HepG2 (cell line): ENCODE data around the gene CD7. TPM values are rescaled to one million over a fixed set of nuclear protein-coding genes. Genes with fewer than 3 reads are reported as not detected.
A peak's percentile ranks its signal among the peaks of the same experiment; 100 is the strongest.

Experiments
- ATRX ChIP-seq: sonication (generic); formaldehyde crosslinking; IDR thresholded peaks from 2 replicates; pipeline ENCODE4 v1.4.0; 2020; ENCODE audit warnings: missing genetic modification reagents, borderline replicate concordance
- BCL6 ChIP-seq: IDR thresholded peaks from 2 replicates; pipeline ENCODE4 v1.6.1; 2016; ENCODE audit warnings: missing genetic modification reagents, missing compliant biosample characterization
- EP300 ChIP-seq, 3 experiments: sonication (generic) in 1 of 3; formaldehyde crosslinking in 1 of 3; IDR thresholded peaks; 2 replicates each; pipeline versions ENCODE4 v1.5.1 to v1.6.1; 2011 to 2020; ENCODE audit warnings: low read depth in 2 of 3, low read length in 2 of 3, borderline replicate concordance in 1 of 3, improper control_type of control experiment in 1 of 3, mild to moderate bottlenecking in 1 of 3, missing genetic modification reagents in 1 of 3, moderate library complexity in 1 of 3
- HNRNPL ChIP-seq: fragments of 200-400 bp; formaldehyde crosslinking; IDR thresholded peaks from 2 replicates; pipeline ENCODE4 v1.6.1; 2017; ENCODE audit warnings: mild to moderate bottlenecking, low read depth, low read length
- KLF6 ChIP-seq: IDR thresholded peaks from 2 replicates; pipeline ENCODE4 v1.8.0; 2016; ENCODE audit warnings: missing biosample characterization, missing genetic modification reagents
- KLF9 ChIP-seq: IDR thresholded peaks from 2 replicates; pipeline ENCODE4 v1.6.1; 2016; ENCODE audit warnings: low read depth
- NR2F6 ChIP-seq, 2 experiments: IDR thresholded peaks; 2 replicates each; pipeline ENCODE4 v1.6.1; 2016; ENCODE audit warnings: antibody characterized with exemption in 1 of 2, mild to moderate bottlenecking in 1 of 2
- RARA ChIP-seq: IDR thresholded peaks from 2 replicates; pipeline ENCODE4 v1.6.1; 2016; ENCODE audit warnings: missing genetic modification reagents, missing compliant biosample characterization
- SP140L ChIP-seq: sonication (generic); formaldehyde crosslinking; IDR thresholded peaks from 2 replicates; pipeline ENCODE4 v1.4.0; 2020; ENCODE audit warnings: missing genetic modification reagents, borderline replicate concordance
- SRSF9 ChIP-seq: fragments of 200-400 bp; formaldehyde crosslinking; IDR thresholded peaks from 2 replicates; pipeline ENCODE4 v1.6.1; 2018; ENCODE audit warnings: borderline replicate concordance, mild to moderate bottlenecking, low read depth, low read length; ENCODE audit not compliant: insufficient read depth, poor library complexity, severe bottlenecking
- ZKSCAN5 ChIP-seq: sonication (generic); formaldehyde crosslinking; IDR thresholded peaks from 2 replicates; pipeline ENCODE4 v1.5.1; 2020; ENCODE audit warnings: mild to moderate bottlenecking, missing genetic modification reagents
- ZNF296 ChIP-seq: sonication (generic); formaldehyde crosslinking; conservative IDR thresholded peaks from 2 replicates; pipeline ENCODE4 v1.5.0; 2020; ENCODE audit warnings: mild to moderate bottlenecking, missing genetic modification reagents
- ZNF430 ChIP-seq: sonication (generic); formaldehyde crosslinking; IDR thresholded peaks from 2 replicates; pipeline ENCODE4 v1.9.0; 2021; ENCODE audit warnings: mild to moderate bottlenecking, missing genetic modification reagents
- ZNF781 ChIP-seq: sonication (generic); formaldehyde crosslinking; IDR thresholded peaks from 2 replicates; pipeline ENCODE4 v1.5.1; 2020; ENCODE audit warnings: borderline replicate concordance, mild to moderate bottlenecking, missing genetic modification reagents; ENCODE audit errors: not compliant biosample characterization
- ZNF788 ChIP-seq: sonication (generic); formaldehyde crosslinking; IDR thresholded peaks from 2 replicates; pipeline ENCODE4 v1.5.0; 2020; ENCODE audit warnings: mild to moderate bottlenecking, missing genetic modification reagents, borderline replicate concordance
- polyA plus RNA-seq, 8 experiments: library from polyadenylated mRNA; depleted of rRNA in 3 of 8; stranded (reverse) in 7 of 8; unstranded in 1 of 8; fragments of >200 nt; fragmentation: Illumina TruSeq in 4 of 8; extraction: Trizol in 4 of 8; gene quantifications; 2 replicates each; pipeline versions ENCODE4 v1.2.1 to v1.2.3, GENCODE V29; 2011 to 2016; ENCODE audit warnings: low read depth in 4 of 8, missing spikeins in 1 of 8, mixed read lengths in 1 of 8; ENCODE audit not compliant: insufficient read depth in 1 of 8
- total RNA-seq, 5 experiments: library from RNA; depleted of rRNA; stranded (reverse); fragments of >200 nt; fragmentation: Illumina TruSeq; extraction: Trizol; gene quantifications; 2 replicates each; pipeline ENCODE4 v1.2.3, GENCODE V29; 2016; ENCODE audit warnings: low read depth in 1 of 5
- TF ChIP-seq, protein P1 (sequence below): sonication (generic); formaldehyde crosslinking; IDR thresholded peaks from 2 replicates; pipeline ENCODE4 v1.4.0; 2020; ENCODE audit warnings: missing genetic modification reagents
- TF ChIP-seq, protein P2 (sequence below): sonication (generic); formaldehyde crosslinking; IDR thresholded peaks from 2 replicates; pipeline ENCODE4 v1.8.0; 2022; ENCODE audit warnings: mild to moderate bottlenecking, missing genetic modification reagents, borderline replicate concordance
- TF ChIP-seq, protein P3 (sequence below): sonication (generic); formaldehyde crosslinking; IDR thresholded peaks from 2 replicates; pipeline ENCODE4 v1.5.1; 2020; ENCODE audit warnings: missing genetic modification reagents, mild to moderate bottlenecking, borderline replicate concordance

Gene CD7
- total and polyA plus RNA-seq, 2 of the 13 experiments (the other 11 are each of a cell fraction or from before 2014, with no cell fraction given), result 67.6 to 76.4 TPM

DNA sequence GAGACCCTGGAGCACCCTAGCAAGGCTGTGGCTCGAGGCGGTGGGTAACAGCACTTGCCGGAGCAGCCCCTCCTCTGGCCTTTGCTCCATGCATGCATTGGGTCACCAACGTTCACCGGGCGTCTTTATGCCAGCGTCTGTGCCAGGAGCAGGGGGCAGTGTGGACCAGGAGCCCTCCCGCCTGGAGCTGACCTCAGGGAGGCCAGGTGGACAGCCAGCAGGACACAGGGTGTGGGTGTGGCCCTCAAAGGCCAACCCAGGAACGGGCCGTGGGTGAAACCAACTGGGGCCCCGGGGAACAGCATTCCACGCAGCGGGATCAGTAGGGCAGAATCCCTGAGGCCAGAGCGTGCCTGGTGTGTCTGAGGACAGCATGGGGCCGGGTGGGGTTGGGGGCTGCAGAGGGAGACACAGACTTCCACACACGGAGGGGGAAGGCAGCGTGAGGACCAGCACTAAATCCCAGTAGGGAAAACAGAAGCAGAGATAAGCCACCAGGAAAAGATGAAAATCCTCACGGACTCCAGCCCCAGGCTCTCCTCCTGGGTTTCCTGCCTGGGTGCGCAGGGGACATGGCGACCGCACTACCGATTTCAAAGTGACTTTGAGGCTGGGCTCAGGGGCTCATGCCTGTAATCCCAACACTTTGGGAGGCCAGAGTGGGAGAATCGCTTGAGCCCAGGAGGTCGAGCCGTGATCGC lies 2.9 kb upstream of the CD7 start (continued):
- TF ChIP-seq HNRNPL (peak; percentile 99), ZNF788 (CRISPR knock-in tag) (peak; percentile 60; the same call in 1 of the 2 replicates), SRSF9 (no peak), KLF9 (CRISPR knock-in tag) (0 out of 2 replicates have a peak, but pooled peaks have one; percentile 48), EP300 (IDR thresholded peaks at IDR 0.05; ENCODE audit: low read depth in 2 of 2, low read length in 2 of 2) (no peak), EP300 (CRISPR knock-in tag; IDR thresholded peaks at IDR 0.05; ENCODE audit: borderline replicate concordance) (0 out of 2 replicates have a peak, but pooled peaks have one; percentile 4), ZNF781 (no peak), ZKSCAN5 (CRISPR knock-in tag) (no peak), ZNF296 (no peak; the same call in 1 of the 2 replicates), ZNF430 (CRISPR knock-in tag) (no peak), NR2F6 (IDR thresholded peaks at IDR 0.05) (peak; percentile 67; the same call in 1 of the 2 replicates), NR2F6 (CRISPR knock-in tag; IDR thresholded peaks at IDR 0.05) (peak; percentile 10; the same call in 1 of the 2 replicates), RARA (CRISPR knock-in tag) (0 out of 2 replicates have a peak, but pooled peaks have one; percentile 21), SP140L (CRISPR knock-in tag) (no peak), ATRX (no peak), KLF6 (CRISPR knock-in tag) (no peak), BCL6 (CRISPR knock-in tag) (0 out of 2 replicates have a peak, but pooled peaks have one; percentile 26)
- TF ChIP-seq, protein P1, sequence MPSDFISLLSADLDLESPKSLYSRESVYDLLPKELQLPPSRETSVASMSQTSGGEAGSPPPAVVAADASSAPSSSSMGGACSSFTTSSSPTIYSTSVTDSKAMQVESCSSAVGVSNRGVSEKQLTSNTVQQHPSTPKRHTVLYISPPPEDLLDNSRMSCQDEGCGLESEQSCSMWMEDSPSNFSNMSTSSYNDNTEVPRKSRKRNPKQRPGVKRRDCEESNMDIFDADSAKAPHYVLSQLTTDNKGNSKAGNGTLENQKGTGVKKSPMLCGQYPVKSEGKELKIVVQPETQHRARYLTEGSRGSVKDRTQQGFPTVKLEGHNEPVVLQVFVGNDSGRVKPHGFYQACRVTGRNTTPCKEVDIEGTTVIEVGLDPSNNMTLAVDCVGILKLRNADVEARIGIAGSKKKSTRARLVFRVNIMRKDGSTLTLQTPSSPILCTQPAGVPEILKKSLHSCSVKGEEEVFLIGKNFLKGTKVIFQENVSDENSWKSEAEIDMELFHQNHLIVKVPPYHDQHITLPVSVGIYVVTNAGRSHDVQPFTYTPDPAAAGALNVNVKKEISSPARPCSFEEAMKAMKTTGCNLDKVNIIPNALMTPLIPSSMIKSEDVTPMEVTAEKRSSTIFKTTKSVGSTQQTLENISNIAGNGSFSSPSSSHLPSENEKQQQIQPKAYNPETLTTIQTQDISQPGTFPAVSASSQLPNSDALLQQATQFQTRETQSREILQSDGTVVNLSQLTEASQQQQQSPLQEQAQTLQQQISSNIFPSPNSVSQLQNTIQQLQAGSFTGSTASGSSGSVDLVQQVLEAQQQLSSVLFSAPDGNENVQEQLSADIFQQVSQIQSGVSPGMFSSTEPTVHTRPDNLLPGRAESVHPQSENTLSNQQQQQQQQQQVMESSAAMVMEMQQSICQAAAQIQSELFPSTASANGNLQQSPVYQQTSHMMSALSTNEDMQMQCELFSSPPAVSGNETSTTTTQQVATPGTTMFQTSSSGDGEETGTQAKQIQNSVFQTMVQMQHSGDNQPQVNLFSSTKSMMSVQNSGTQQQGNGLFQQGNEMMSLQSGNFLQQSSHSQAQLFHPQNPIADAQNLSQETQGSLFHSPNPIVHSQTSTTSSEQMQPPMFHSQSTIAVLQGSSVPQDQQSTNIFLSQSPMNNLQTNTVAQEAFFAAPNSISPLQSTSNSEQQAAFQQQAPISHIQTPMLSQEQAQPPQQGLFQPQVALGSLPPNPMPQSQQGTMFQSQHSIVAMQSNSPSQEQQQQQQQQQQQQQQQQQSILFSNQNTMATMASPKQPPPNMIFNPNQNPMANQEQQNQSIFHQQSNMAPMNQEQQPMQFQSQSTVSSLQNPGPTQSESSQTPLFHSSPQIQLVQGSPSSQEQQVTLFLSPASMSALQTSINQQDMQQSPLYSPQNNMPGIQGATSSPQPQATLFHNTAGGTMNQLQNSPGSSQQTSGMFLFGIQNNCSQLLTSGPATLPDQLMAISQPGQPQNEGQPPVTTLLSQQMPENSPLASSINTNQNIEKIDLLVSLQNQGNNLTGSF (CRISPR knock-in tag), result no peak
- TF ChIP-seq, protein P2, sequence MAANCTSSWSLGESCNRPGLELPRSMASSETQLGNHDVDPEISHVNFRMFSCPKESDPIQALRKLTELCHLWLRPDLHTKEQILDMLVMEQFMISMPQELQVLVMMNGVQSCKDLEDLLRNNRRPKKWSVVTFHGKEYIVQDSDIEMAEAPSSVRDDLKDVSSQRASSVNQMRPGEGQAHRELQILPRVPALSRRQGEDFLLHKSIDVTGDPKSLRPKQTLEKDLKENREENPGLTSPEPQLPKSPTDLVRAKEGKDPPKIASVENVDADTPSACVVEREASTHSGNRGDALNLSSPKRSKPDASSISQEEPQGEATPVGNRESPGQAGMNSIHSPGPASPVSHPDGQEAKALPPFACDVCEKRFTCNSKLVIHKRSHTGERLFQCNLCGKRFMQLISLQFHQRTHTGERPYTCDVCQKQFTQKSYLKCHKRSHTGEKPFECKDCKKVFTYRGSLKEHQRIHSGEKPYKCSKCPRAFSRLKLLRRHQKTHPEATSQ (CRISPR knock-in tag), result no peak
- TF ChIP-seq, protein P3, sequence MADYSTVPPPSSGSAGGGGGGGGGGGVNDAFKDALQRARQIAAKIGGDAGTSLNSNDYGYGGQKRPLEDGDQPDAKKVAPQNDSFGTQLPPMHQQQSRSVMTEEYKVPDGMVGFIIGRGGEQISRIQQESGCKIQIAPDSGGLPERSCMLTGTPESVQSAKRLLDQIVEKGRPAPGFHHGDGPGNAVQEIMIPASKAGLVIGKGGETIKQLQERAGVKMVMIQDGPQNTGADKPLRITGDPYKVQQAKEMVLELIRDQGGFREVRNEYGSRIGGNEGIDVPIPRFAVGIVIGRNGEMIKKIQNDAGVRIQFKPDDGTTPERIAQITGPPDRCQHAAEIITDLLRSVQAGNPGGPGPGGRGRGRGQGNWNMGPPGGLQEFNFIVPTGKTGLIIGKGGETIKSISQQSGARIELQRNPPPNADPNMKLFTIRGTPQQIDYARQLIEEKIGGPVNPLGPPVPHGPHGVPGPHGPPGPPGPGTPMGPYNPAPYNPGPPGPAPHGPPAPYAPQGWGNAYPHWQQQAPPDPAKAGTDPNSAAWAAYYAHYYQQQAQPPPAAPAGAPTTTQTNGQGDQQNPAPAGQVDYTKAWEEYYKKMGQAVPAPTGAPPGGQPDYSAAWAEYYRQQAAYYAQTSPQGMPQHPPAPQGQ, result no peak
